ENCODE measurements around the gene AP3B1.

- TF ChIP-seq CTCF (IDR thresholded peaks at IDR 0.05) = no peak
- TF ChIP-seq POLR2A (IDR thresholded peaks at IDR 0.05) = no peak
- no peak for TF ChIP-seq EP300 (IDR thresholded peaks at IDR 0.05)
Observed at GRCh38 chr5:78331523-78332080, 37.1 kb upstream of the AP3B1 start.

All from upper lobe of left lung (tissue), 4 donors.